Immature natural killer cell (primary cell): ENCODE results near the gene LRP1B. TPM values are rescaled to one million over a fixed set of nuclear protein-coding genes. Genes with fewer than 3 reads are reported as not detected.

Source experiments
- DNase-seq, 3 donors: peaks; one replicate each; pipeline ENCODE4 v3.0.0; 2022; ENCODE audit warnings: mixed read lengths in 1 of 3
- H3K27ac Mint-ChIP-seq, 6 donors: one replicate each; pipeline ENCODE4 v1.8.0; 2020; ENCODE audit warnings: mixed read lengths in 6 of 6, mild to moderate bottlenecking in 5 of 6, inconsistent platforms in 4 of 6, moderate library complexity in 3 of 6
- H3K27me3 Mint-ChIP-seq, 3 donors: one replicate each; pipeline ENCODE4 v1.8.0; 2020 to 2021; ENCODE audit warnings: low read depth in 3 of 3, mild to moderate bottlenecking in 3 of 3, mixed read lengths in 3 of 3, moderate library complexity in 3 of 3, inconsistent platforms in 1 of 3
- H3K36me3 Mint-ChIP-seq, 3 donors: one replicate each; pipeline ENCODE4 v1.8.0; 2020; ENCODE audit warnings: mixed read lengths in 3 of 3, inconsistent platforms in 2 of 3, mild to moderate bottlenecking in 2 of 3
- H3K4me1 Mint-ChIP-seq, 2 donors: one replicate each; pipeline ENCODE4 v1.8.0; 2020; ENCODE audit warnings: inconsistent platforms in 2 of 2, mild to moderate bottlenecking in 2 of 2, mixed read lengths in 2 of 2, moderate library complexity in 1 of 2
- H3K4me3 Mint-ChIP-seq, 5 donors: one replicate each; pipeline ENCODE4 v1.8.0; 2020; ENCODE audit warnings: mild to moderate bottlenecking in 5 of 5, mixed read lengths in 5 of 5, inconsistent platforms in 3 of 5, moderate library complexity in 3 of 5
- H3K9me3 Mint-ChIP-seq, 6 donors: one replicate each; pipeline ENCODE4 v1.8.0; 2020; ENCODE audit warnings: mild to moderate bottlenecking in 6 of 6, mixed read lengths in 6 of 6, inconsistent platforms in 4 of 6, moderate library complexity in 3 of 6
- polyA plus RNA-seq, 3 donors: library from polyadenylated mRNA; unstranded; fragments of 300-500 nt; fragmentation: Illumina TruSeq; gene quantifications; one replicate each; pipeline ENCODE4 v1.2.3, GENCODE V29; 2021

The LRP1B gene
- polyA plus RNA-seq, 3 donors from 2014 or later: not detected

- H3K4me3 Mint-ChIP-seq: no peak overlapping the region
- H3K36me3 Mint-ChIP-seq: no peaks in the 10 kb centered on the region
- H3K27me3 Mint-ChIP-seq: no peaks in the 10 kb centered on the region
- H3K27ac Mint-ChIP-seq: no peak overlapping the region
- DNase-seq: no peak
- H3K4me1 Mint-ChIP-seq: no peaks in the 10 kb centered on the region
- H3K9me3 Mint-ChIP-seq: peaks cover 0 to 23% (median 7%) of the 10 kb centered on the region in 6 donors
These were observed 183.3 kb downstream of the LRP1B start for GRCh38 chr2:141947396-141948114.

GRCh38 chr2:141946016-141946415 lies 184.8 kb downstream of the LRP1B start:
- no peaks in the 10 kb centered on the region for H3K4me1 Mint-ChIP-seq
- peaks cover 2 to 30% (median 8%) of the 10 kb centered on the region in 6 donors for H3K9me3 Mint-ChIP-seq
- DNase-seq: no peak
- H3K4me3 Mint-ChIP-seq: no peak overlapping the region
- H3K36me3 Mint-ChIP-seq: no peaks in the 10 kb centered on the region
- no peak overlapping the region for H3K27ac Mint-ChIP-seq
- no peaks in the 10 kb centered on the region for H3K27me3 Mint-ChIP-seq

- H3K9me3 Mint-ChIP-seq: peaks cover 5 to 28% (median 8%) of the 10 kb centered on the region in 6 donors
- no peak overlapping the region for H3K27ac Mint-ChIP-seq
- no peak for DNase-seq
- no peaks in the 10 kb centered on the region for H3K4me1 Mint-ChIP-seq
- no peaks in the 10 kb centered on the region for H3K27me3 Mint-ChIP-seq
- no peaks in the 10 kb centered on the region for H3K36me3 Mint-ChIP-seq
- no peak overlapping the region for H3K4me3 Mint-ChIP-seq
These were observed 186.9 kb downstream of the LRP1B start for GRCh38 chr2:141943918-141944317.

- no peaks in the 10 kb centered on the region for H3K27me3 Mint-ChIP-seq
- no peak for DNase-seq
- H3K27ac Mint-ChIP-seq: no peak overlapping the region
- no peaks in the 10 kb centered on the region for H3K4me1 Mint-ChIP-seq
- no peak overlapping the region for H3K4me3 Mint-ChIP-seq
- H3K9me3 Mint-ChIP-seq: peaks cover 10 to 35% (median 12%) of the 10 kb centered on the region in 6 donors
- no peaks in the 10 kb centered on the region for H3K36me3 Mint-ChIP-seq
These were observed 188.6 kb downstream of the LRP1B start for GRCh38 chr2:141942006-141942789.

GRCh38 chr2:141941210-141941714 lies 189.6 kb downstream of the LRP1B start:
- no peaks in the 10 kb centered on the region for H3K4me1 Mint-ChIP-seq
- H3K36me3 Mint-ChIP-seq: no peaks in the 10 kb centered on the region
- H3K27ac Mint-ChIP-seq: no peak overlapping the region
- no peaks in the 10 kb centered on the region for H3K27me3 Mint-ChIP-seq
- no peak overlapping the region for H3K4me3 Mint-ChIP-seq
- no peak for DNase-seq
- H3K9me3 Mint-ChIP-seq: peaks cover 5 to 27% (median 10%) of the 10 kb centered on the region in 6 donors

GRCh38 chr2:141940709-141941108 lies 190.1 kb downstream of the LRP1B start:
- peaks cover 5 to 24% (median 9%) of the 10 kb centered on the region in 6 donors for H3K9me3 Mint-ChIP-seq
- no peaks in the 10 kb centered on the region for H3K36me3 Mint-ChIP-seq
- no peaks in the 10 kb centered on the region for H3K4me1 Mint-ChIP-seq
- DNase-seq: no peak
- no peaks in the 10 kb centered on the region for H3K27me3 Mint-ChIP-seq
- H3K27ac Mint-ChIP-seq: no peak overlapping the region
- H3K4me3 Mint-ChIP-seq: no peak overlapping the region

- no peak overlapping the region for H3K4me3 Mint-ChIP-seq
- H3K9me3 Mint-ChIP-seq: peaks cover 7 to 37% (median 17%) of the 10 kb centered on the region in 6 donors
- no peaks in the 10 kb centered on the region for H3K27me3 Mint-ChIP-seq
- no peak overlapping the region for H3K27ac Mint-ChIP-seq
- no peaks in the 10 kb centered on the region for H3K4me1 Mint-ChIP-seq
- H3K36me3 Mint-ChIP-seq: no peaks in the 10 kb centered on the region
- DNase-seq: no peak
These were observed 197.6 kb downstream of the LRP1B start for GRCh38 chr2:141933226-141933625.

GRCh38 chr2:141932261-141932660 lies 198.6 kb downstream of the LRP1B start:
- Mint-ChIP-seq H3K27ac (no peak overlapping the region), H3K4me1 (no peaks in the 10 kb centered on the region), H3K4me3 (no peak overlapping the region), H3K36me3 (no peaks in the 10 kb centered on the region), H3K9me3 (peaks cover 3 to 36% (median 15%) of the 10 kb centered on the region in 6 donors), H3K27me3 (no peaks in the 10 kb centered on the region)
- DNase-seq: no peak

- H3K4me1 Mint-ChIP-seq: no peaks in the 10 kb centered on the region
- no peaks in the 10 kb centered on the region for H3K36me3 Mint-ChIP-seq
- H3K4me3 Mint-ChIP-seq: no peak overlapping the region
These were observed 199.0 kb downstream of the LRP1B start for GRCh38 chr2:141931797-141932196.

GRCh38 chr2:141930803-141931202 lies 200.0 kb downstream of the LRP1B start:
- Mint-ChIP-seq H3K4me1 (no peaks in the 10 kb centered on the region), H3K9me3 (peaks cover 3 to 36% (median 15%) of the 10 kb centered on the region in 6 donors), H3K27ac (no peak overlapping the region), H3K4me3 (no peak overlapping the region), H3K27me3 (no peaks in the 10 kb centered on the region), H3K36me3 (no peaks in the 10 kb centered on the region)
- DNase-seq: no peak

More at GRCh38 chr2:141931797-141932196, 199.0 kb downstream of the LRP1B start:
- Mint-ChIP-seq H3K9me3 (peaks cover 3 to 36% (median 15%) of the 10 kb centered on the region in 6 donors), H3K27me3 (no peaks in the 10 kb centered on the region), H3K27ac (no peak overlapping the region)
- DNase-seq: no peak

- H3K9me3 Mint-ChIP-seq: peaks cover 4 to 40% (median 14%) of the 10 kb centered on the region in 6 donors
- no peak for DNase-seq
- no peaks in the 10 kb centered on the region for H3K36me3 Mint-ChIP-seq
- H3K27me3 Mint-ChIP-seq: no peaks in the 10 kb centered on the region
- H3K4me1 Mint-ChIP-seq: no peaks in the 10 kb centered on the region
- H3K4me3 Mint-ChIP-seq: no peak overlapping the region
- H3K27ac Mint-ChIP-seq: no peak overlapping the region
These were observed 201.2 kb downstream of the LRP1B start for GRCh38 chr2:141929331-141930252.

GRCh38 chr2:141928476-141928875 lies 202.3 kb downstream of the LRP1B start:
- H3K9me3 Mint-ChIP-seq: peaks cover 3 to 37% (median 13%) of the 10 kb centered on the region in 6 donors
- no peak for DNase-seq
- H3K27ac Mint-ChIP-seq: no peak overlapping the region
- H3K36me3 Mint-ChIP-seq: no peaks in the 10 kb centered on the region
- no peak overlapping the region for H3K4me3 Mint-ChIP-seq
- no peaks in the 10 kb centered on the region for H3K27me3 Mint-ChIP-seq
- no peaks in the 10 kb centered on the region for H3K4me1 Mint-ChIP-seq

- no peaks in the 10 kb centered on the region for H3K27me3 Mint-ChIP-seq
- no peak for DNase-seq
- H3K4me3 Mint-ChIP-seq: no peak overlapping the region
- H3K36me3 Mint-ChIP-seq: no peaks in the 10 kb centered on the region
- H3K4me1 Mint-ChIP-seq: no peaks in the 10 kb centered on the region
- no peak overlapping the region for H3K27ac Mint-ChIP-seq
- H3K9me3 Mint-ChIP-seq: peaks cover 3 to 37% (median 13%) of the 10 kb centered on the region in 6 donors
These were observed 203.3 kb downstream of the LRP1B start for GRCh38 chr2:141927536-141927935.
